ENCODE results near the gene GJD2. TPM values are rescaled to one million over a fixed set of nuclear protein-coding genes. Genes with fewer than 3 reads are reported as not detected.

The GJD2 gene
- not detected in 2 replicates for total RNA-seq

DNA sequence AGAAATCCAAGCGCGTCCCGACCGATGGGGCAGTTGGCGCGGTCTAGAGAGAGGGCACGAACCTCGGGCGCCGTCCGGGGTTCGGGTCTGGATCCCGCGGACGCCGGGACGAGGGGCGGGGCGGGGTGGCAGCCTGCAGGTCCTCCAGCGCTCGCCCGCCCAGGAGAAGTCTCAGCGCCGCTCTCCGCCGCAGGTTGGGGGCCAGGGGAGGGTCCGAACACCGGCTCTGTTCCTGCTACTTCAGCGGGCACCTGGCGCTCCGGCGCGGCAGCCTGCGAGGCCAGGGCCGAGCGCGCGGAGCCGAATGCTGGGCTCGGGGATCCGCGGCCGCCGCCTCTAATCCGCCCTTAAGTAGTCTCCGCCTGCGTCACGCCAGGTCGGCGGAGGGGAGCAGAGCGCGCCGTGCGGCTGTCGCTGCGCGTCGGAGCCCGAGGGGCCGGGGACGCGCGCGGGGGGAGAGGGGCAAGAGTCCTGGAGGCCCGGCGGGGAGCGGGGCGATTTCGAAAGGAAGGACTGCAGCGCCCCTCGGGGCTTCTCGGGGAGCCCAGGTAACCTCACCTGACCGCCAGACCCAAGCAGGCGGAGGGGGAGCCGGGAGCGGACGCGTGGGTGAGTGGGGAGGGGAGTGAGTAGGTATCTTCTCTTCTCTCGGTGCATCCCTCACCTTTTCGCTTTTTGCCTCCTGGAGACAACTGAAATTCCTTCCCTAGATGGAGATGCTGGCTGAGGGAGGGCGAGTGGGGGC, at the start of gene GJD2:
TSS of gene GJD2 (minus strand) at position 325 of the 745 bp plus-strand sequence. CDS start 510 bp downstream, outside the sequence.
- no peak for DNase-seq (ENCODE audit: extremely low read depth, low read depth, low spot score)

DNA sequence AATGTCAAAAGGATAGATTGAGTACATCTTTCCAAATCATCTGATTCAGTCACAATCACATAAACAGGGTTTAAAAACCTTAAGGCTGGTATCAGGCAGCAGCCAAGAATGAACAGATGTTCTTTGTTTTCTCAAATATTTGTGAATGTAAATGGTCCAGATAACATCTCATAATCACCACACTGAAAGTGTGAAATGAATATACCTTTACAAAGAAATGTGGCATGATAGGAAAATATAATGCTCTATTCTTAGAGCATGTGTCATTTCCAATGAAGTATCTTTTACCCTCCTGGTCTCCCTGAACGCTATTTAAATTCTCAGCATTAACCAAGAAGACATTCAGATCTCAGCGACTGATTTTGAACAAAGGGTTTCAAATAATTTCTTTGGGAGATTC, 49.3 kb upstream of the GJD2 start:
- no peak for DNase-seq (ENCODE audit: extremely low read depth, low read depth, low spot score)

DNA sequence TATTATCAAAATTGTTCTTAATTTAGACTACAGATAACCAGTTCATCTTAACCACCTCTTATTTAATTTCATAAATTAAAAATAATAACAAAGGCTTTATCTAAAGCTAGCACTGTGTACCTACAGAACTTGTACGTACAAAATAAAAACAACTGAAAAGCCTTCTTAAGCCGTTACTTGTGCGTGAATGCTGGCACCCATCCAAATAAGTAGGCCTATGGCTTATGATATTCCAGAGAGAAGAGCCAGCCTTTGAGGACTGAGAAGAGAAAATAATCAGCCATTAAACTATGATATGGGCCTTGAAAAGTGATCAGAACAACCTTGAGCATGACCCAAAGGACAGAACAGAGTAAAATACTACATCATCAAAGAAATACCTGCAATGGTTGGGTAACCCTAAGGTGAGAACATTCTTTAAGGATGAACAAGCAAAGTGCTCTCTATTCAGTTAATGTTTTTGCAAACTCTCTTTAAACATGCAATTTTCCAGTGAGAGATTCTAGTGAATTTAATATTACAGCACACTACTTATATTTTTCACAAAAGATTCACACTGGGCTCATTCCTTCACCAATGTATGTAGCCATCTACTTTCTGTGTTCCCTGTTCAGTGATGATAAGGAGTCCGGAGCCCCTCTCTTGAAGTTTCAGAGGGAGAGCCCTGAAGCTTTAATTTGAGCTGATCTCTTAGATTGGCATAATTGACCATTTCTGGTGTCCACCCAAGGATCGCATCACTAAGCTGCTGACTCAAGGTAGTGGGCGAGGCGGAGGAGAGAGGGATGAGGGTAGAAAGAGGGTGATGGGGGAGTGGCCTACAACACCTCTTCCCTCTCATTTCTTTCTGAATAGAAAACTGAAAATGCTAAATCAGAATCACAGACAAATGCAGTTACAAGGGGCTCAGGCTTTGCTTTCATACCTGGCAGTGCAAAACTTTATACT, 48.3 kb upstream of the GJD2 start:
- DNase-seq (ENCODE audit: extremely low read depth, low read depth, low spot score): no peak

DNA sequence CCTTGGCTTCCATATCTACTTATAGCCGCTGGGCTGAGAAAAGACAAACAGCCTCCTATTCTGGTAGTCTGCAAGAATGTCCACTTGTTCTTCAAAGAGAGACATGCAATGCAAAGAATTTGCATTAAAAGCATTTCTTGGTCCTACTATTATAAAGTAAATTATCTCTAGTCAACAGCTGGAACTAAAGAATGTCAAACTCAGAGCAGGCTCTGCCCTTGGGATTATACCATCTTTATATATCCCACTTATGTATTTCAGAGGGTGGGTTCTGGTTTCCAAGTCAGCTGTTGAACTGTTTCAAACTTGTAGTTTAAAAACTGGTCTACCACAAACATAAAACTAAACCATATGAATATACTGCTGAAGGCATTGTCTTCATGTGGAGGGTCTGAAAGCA, 47.6 kb upstream of the GJD2 start:
- no peak for DNase-seq (ENCODE audit: extremely low read depth, low read depth, low spot score)

DNA sequence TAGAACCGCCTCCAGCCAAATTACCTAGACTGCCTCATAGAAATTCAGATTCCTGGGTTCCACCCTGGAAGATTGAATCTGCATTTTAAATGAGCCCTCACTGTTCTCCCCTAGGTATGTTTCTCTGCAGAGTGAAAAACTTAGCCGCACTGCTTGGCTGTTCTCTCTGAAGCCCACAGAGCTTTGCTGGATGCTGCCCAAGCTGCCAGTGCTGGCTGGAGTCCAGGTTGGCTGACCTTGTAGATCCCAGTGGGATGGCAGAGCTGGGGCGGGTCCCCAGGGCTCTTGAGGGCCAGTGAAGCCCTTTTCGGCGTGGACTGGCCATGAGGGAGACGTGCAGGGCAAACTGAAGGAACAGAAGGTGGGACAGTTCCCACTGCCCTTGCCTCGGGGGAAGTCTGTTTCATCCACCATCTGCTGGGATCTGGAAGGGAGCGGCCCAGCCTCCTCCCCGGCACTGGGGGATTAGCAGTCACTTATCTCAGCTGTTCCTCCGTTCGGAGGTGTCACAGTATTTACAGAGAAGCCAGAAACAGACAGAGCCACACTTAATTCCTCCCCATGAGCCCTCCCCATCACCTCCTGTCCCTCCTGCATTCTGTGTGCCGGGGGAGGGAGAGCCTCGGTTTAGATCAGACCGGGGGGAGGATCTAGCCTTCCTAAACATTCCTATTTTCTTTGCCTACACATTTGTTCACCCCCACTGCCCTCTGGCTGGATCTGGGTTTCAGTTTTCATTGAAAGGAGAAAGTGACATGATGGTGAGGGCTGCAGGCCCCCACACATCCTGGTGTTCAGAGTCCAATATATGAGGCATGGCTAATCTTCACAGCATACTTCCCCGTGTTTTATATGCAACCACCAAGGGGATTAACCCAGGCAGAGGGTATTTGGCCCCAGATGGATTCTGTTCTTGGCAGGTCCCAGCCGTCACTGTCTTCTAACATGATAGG, 44.6 kb upstream of the GJD2 start:
- no peak for DNase-seq (ENCODE audit: extremely low read depth, low read depth, low spot score)

DNA sequence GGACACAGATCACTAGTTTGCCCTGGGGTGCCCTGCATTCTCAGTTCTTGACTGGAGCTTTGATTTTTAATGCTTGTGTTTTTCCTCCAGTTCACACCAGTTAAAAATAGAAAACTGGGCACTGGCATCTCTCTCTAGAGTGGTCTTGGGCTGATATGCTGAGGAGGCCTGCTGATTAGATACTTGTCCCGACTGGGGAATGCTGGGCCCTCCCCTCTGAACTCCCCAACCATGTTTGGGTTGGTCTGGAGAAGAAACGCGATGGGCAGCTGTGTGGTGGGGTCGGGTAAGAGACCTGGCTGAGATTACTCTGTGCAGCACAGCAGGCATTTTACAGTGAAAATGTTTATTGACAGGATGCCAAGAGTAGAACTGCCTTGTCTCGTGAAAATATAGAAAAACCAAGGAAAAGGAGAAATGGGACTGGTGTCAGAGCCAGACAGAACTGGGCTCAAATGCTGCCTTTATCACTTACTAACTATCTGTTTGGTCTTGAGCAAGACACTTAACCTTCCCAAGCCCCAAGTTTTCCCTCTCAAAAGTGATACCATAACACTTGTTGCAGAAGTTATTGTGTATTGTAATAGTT, 42.1 kb upstream of the GJD2 start:
- DNase-seq (ENCODE audit: extremely low read depth, low read depth, low spot score): no peak

DNA sequence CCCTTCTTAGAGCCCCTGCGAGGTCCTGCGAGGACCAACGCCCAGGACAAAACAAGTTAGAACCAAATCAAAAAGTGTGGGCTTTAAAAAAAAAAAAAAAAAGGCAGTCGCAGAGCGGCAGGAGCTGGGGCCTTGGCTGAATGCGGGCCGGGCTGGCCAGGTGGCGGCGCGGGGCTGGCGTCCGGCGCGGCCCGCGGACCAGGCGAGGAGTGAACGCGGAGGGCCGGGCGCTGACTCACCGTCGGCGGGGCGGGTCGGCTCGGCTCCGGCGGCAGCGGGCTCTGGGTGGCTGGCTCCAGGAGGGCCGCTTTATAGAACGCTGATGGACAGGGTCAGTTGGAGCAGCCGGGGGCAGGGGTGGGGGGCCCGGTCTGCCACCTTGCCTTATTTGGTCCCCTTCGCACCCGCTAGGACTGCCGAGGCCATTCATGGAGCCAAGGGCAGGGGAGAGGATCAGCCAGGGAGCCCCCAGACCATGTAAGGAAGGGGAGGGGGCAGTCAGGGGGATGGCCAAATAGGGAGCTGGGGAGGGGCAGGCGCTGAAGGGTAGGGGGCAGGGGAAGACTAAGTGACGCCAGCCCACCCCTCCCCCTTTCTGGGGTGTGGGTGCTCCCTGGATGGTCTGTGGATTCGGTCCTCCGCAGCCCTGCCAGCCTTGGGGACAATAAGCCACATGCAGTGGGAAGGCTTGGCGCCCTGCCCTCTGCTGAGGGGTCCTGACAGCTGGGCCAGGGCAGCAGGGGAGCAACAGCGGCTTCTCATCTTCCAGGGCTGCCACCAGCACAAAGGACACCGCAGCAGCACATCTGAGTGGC, 40.7 kb upstream of the GJD2 start, which contains the start of gene ACTC1:
TSS of gene ACTC1 (minus strand) at position 283 of the 815 bp plus-strand sequence. CDS start 741 bp downstream, outside the sequence.
- DNase-seq (ENCODE audit: extremely low read depth, low read depth, low spot score): no peak

DNA sequence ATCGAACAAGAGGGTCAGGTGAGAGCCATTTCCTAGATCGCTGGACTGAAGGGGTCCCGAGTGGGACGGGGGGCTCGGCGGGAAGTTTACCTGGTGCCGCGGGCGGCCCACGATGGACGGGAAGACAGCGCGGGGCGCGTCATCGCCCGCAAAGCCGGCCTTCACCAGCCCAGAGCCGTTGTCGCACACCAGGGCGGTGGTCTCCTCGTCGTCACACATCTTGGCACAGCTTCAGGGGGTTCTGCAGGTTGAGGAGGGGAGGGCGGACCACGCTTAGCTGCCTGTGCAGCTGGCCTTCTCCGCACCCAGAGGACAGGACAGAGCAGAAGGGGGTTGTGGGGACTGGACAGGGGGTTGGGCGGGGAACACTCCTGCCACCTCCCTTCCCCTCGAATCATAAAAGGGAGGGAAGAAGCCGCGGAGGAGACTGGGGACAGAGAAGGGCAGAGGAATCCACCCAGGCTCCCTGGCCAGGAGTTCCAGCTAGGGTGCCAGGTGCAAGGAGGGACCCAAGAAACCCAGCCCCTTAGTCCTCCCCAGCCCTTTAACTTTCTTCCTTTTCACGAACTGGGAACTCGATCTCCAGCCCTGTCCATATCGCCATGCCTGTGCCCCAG, 39.9 kb upstream of the GJD2 start:
- no peak for DNase-seq (ENCODE audit: extremely low read depth, low read depth, low spot score)

DNA sequence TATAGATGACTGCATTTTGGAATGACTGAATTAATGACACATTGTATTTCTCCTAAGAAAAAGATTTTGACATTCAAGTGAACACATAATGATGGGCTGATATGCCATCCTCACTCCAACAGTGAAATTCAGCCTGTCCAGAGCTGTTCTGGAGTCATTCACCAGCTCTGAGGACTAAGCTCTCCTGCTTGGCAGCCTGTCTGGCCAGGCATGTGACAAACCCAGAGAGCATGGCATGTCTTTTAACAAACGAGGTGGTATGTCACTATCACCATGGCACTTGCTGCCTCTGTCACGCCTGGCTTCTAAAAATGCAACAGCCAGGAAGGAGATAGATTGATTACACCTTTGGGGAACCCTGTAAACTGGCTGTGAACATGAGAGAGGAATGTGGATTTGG, 39.1 kb upstream of the GJD2 start:
- DNase-seq (ENCODE audit: extremely low read depth, low read depth, low spot score): no peak

DNA sequence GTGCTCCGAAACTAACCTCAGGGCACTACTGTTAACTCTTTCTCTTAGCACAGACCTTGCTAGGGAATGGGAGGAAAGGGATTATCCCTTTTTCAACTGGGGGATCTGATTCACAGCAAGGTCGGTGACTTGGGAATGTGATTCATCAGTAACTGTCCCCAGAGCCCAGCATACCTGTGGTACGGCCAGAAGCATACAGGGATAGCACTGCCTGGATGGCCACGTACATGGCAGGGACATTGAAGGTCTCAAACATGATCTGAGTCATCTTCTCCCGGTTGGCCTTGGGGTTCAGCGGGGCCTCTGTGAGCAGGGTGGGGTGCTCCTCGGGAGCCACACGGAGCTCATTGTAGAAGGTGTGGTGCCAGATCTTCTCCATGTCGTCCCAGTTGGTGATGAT, 38.3 kb upstream of the GJD2 start:
- no peak for DNase-seq (ENCODE audit: extremely low read depth, low read depth, low spot score)

DNA sequence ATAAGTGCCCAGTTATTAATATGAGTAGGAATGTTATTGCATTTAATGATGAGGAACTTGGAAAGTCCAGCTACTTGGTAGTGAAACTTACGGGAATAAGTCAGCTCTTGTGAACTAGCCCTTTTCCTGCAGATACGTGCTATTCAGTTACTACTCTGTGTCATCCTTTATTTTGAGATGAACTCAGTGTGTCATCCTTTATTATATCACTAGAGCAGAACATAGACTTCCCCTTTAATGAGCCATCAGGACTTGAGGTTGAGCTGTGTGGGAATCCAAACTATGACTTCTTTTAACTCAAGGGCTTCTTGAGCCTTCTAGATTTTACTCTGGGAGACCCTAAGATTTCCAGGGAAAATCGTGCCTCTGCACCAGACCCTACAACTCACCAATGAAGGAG, 36.9 kb upstream of the GJD2 start:
- no peak for DNase-seq (ENCODE audit: extremely low read depth, low read depth, low spot score)

DNA sequence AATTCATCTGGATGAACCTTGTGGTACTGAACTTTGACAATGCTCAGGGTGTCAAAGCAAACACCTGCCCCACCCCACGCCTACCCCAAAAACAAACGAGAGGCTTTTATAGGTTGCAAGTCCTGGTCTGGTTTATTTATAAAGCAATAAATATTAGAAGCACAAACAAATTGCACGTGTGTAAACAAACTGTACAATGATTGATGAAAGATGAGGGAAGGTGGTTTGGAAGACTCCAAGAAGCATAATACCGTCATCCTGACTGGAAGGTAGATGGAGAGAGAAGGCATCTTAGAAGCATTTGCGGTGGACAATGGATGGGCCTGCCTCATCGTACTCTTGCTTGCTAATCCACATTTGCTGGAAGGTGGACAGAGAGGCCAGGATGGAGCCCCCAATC, 35.3 kb upstream of the GJD2 start:
- DNase-seq (ENCODE audit: extremely low read depth, low read depth, low spot score): no peak

DNA sequence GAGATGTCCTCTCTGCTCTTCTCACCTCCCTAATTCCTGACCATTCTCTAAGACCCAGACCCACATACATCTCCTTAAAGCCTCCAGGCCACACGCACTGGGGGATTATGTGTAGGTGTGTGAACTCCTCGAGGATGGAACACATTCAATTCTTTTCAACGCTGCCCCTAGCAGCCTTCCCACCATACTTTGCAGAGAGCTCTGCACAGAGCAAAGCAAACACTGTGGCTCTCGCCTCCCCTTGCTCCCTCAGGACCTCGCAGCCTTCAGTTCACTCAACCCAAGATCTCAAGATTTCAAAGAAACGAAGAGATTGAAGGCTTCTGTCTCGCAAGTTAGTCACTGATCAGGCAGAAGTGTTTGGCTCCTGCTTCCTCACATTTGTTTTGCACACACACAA, 34.5 kb upstream of the GJD2 start:
- DNase-seq (ENCODE audit: extremely low read depth, low read depth, low spot score): no peak

DNA sequence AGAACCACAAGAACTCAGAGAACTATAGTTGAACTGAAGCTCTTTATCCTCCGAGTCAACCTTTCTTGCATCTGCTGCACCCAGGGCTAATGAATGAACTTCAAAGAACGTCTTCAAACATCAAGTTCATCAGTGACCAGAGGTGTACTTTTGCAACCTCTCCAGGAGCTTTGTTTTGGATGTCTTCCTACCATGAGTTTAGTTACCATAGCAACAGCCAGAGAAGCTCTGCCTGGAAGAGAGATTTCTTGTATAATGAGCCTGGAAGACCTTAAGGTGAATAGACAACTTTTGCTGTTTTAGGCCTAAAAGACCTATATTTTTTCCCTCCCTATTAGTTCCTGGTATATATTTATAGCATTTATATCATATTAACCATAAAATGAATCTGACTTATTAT, 31.4 kb upstream of the GJD2 start:
- no peak for DNase-seq (ENCODE audit: extremely low read depth, low read depth, low spot score)

DNA sequence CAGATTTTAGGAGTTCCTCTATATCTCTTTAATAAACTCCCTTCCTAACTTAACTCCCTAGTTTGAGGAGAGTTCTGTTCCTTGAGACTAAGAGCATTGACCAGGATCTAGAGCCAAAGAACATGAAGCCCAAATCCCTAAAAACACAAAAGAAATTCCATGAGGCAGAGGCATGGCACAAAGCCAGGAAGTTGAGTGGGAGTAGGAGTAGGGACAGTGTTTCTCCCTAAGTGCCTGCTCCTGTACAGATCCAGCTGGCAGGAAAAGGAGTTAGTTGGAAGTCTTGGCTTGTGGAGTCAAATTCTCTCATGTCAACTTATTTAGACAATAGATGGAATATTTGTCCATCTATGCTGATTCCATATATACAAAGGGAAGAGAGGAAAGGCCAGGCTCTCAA, 29.2 kb upstream of the GJD2 start:
- DNase-seq (ENCODE audit: extremely low read depth, low read depth, low spot score): no peak

DNA sequence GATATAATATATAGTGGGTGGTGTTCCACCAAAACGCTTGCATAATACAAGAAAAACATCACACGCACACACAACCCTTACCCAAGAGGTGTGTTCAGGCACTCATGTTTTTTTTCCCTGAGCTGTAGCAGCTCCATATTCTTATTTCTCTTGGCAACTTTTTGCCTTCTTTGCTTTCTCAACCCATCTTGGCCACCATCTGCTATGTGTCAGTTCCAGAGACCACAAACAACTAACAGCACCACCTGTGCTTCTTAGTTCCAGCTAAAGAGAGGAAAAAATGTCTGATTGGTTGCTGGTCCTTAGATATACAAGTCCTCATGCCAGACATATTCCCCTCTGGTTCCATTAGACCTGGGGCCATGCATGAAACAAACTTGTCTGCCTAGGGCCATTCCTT, 28.6 kb upstream of the GJD2 start:
- DNase-seq (ENCODE audit: extremely low read depth, low read depth, low spot score): no peak

DNA sequence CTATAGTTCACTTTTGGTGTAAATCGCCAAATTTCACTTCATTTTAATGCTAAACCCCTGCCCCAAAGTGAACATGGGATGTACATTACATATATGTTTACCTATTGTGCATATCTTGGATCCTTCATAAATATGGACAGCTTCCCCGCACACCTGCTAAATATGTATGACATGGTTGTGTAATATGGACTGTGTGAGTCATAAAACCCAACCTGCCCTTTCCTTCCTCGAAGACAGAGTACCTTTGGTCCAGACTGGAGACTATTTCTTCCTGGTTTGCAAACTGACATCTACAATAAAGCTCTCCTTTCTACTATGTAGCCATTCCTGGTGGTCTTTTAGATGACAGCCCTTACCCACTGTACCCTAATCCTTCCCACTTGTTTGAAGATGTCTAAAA, 28.1 kb upstream of the GJD2 start:
- no peak for DNase-seq (ENCODE audit: extremely low read depth, low read depth, low spot score)

DNA sequence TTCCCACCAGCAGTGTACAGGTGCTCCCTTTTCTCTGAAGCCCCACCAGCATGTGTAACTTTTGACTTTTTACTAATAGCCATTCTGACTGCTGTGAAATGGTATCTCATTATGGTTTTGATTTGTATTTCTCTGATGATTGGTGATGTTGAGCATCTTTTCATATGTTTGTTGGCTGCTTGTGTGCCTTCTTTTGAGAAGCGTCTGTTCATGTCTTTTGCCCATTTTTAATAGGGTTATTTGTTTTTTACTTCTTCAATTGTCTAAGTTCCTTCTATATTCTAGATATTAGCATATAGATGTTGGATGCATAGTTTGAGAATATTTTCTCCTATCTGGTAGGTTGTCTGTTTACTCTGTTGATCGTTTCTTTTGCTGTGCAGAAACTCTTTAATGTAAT, 25.9 kb upstream of the GJD2 start:
- DNase-seq (ENCODE audit: extremely low read depth, low read depth, low spot score): no peak

DNA sequence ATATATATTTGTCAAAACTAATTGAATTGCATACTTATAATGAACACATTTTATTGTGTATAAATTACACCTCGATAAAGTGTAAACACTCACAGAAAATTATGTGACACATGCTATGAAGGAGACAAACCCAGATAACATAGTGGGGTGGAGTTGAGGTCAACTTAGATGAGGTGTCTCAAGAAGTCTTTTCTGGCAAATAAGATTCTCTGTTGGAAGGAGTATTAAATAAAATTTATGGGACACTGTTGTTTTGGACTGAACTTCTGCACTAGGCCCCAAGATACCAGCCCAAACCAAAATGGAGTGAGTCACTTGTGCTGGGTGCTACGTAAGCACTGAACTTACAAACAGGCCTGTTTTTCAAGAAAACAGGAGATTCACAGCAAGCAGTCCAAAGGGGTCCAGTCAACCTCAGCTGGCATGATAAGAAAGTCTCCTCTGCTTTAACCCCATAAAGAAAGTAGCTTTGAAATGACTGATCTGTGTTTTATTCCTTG, 21.9 kb upstream of the GJD2 start:
- no peak for DNase-seq (ENCODE audit: extremely low read depth, low read depth, low spot score)

Measured in glomerular endothelial cell (primary cell).